Progenitor cell of endocrine pancreas (in vitro differentiated cells): ENCODE measurements around the gene OLFML1. TPM values are rescaled to one million over a fixed set of nuclear protein-coding genes. Genes with fewer than 3 reads are reported as not detected.

Experiments
- DNase-seq: peaks from one replicate; pipeline ENCODE4 v3.0.0; 2021; ENCODE audit warnings: low spot score; ENCODE audit not compliant: unreplicated experiment
- H3K27ac Mint-ChIP-seq: 2 replicates; pipeline ENCODE4 v1.8.0; 2021; ENCODE audit warnings: mild to moderate bottlenecking, moderate library complexity, mixed read lengths
- H3K27me3 Mint-ChIP-seq: 2 replicates; pipeline ENCODE4 v1.8.0; 2021; ENCODE audit warnings: mixed read lengths
- H3K36me3 Mint-ChIP-seq: 2 replicates; pipeline ENCODE4 v1.8.0; 2022; ENCODE audit warnings: mixed read lengths; ENCODE audit not compliant: insufficient read depth
- H3K4me1 Mint-ChIP-seq: 2 replicates; pipeline ENCODE4 v1.8.0; 2021; ENCODE audit warnings: low read depth, mixed read lengths
- H3K4me3 Mint-ChIP-seq: 2 replicates; pipeline ENCODE4 v1.8.0; 2021; ENCODE audit warnings: low read depth, mild to moderate bottlenecking, moderate library complexity, mixed read lengths
- H3K9me3 Mint-ChIP-seq: 2 replicates; pipeline ENCODE4 v1.8.0; 2021; ENCODE audit warnings: low read depth, mixed read lengths
- CTCF ChIP-seq: fragments of 200-600 bp; sonication (generic); IDR thresholded peaks from one replicate; pipeline ENCODE4 v1.5.0; 2021; ENCODE audit warnings: antibody characterized with exemption, mild to moderate bottlenecking; ENCODE audit not compliant: unreplicated experiment
- total RNA-seq: library from RNA; stranded (reverse); gene quantifications from 2 replicates; pipeline ENCODE4 v1.2.1, GENCODE V29; 2021

OLFML1 gene
- total RNA-seq, 1 donor from 2014 or later = not detected

DNA sequence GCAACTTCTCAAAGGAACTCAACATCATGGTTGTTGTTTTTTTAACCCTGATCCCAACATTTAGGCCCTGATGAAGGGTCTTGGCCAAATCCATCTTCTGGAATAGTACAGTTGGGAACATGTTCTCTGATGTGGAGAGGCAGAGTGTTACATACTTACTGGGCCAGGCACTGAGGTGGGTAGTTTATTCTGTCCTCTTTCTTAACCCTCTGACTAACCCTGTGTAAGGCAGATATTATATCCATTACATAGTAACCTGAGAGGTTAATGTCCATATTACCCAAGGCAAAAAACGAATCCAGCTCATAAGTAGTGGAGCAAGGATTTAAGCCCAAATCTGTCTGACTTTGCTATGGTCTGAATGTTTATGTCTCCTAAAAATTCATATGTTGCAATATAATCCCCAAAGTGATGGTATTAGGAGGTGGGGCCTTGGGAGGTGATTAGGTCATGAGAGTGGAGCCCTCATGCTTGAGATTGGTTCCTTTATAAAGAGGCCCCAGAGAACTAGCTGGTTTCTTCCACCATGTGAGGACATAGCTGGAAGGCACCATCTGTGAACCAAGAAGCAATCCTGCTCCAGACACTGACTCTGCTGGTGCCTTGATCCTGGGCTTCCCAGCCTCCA lies 44.8 kb downstream of the OLFML1 start:
- H3K36me3 Mint-ChIP-seq = no peaks in the 10 kb centered on the region
- H3K4me3 Mint-ChIP-seq = no peak overlapping the region
- TF ChIP-seq CTCF = no peak
- DNase-seq = no peak
- H3K9me3 Mint-ChIP-seq = no peaks in the 10 kb centered on the region
- H3K27ac Mint-ChIP-seq = no peak overlapping the region
- no peaks in the 10 kb centered on the region for H3K4me1 Mint-ChIP-seq
- peaks cover 4% of the 10 kb centered on the region for H3K27me3 Mint-ChIP-seq

- H3K4me3 Mint-ChIP-seq = no peak overlapping the region
- no peak for TF ChIP-seq CTCF
- H3K27ac Mint-ChIP-seq = no peak overlapping the region
- H3K36me3 Mint-ChIP-seq = no peaks in the 10 kb centered on the region
- no peaks in the 10 kb centered on the region for H3K9me3 Mint-ChIP-seq
- no peak for DNase-seq
- H3K4me1 Mint-ChIP-seq = no peaks in the 10 kb centered on the region
- H3K27me3 Mint-ChIP-seq = peaks cover 5% of the 10 kb centered on the region
Measured at GRCh38 chr11:7531011-7531410, 45.7 kb downstream of the OLFML1 start.

DNA sequence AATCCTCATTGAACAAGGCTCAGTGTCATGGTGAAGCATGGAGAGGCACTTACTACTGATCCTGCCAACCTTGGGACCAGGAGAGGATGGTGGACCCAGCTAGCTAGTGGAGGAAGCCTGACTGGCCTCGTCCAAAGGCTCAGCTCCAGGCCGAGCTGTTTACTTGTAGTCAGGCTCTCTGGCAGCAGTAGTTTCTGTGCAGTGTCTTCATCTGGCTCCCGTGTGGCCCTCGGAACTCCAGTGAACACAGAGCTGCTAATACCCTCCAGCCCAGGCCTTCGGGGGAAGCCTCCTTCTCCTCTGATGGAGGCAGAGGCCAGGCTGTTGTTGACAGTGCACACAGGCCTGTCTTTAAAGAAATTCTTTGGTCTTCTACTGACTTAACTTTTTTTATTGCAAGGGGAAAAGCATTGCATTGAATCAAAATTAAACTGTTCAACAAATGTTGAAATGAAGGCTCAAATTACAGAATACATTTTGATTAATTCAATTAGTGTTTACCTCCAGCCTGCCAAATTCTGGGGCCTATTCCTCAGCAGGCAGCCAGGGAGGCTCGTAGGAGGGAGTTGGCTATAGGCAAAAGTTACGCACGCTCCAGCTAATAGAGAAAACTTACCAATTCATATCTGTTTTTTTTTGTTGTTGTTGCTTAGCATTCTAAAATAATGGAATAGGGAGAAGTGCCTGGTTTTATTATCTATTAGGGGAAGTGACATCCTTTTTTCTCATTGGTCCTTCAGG lies 47.3 kb downstream of the OLFML1 start:
- DNase-seq = no peak
- H3K27ac Mint-ChIP-seq = no peak overlapping the region
- H3K27me3 Mint-ChIP-seq = peaks cover 15% of the 10 kb centered on the region
- no peak for TF ChIP-seq CTCF
- no peak overlapping the region for H3K4me3 Mint-ChIP-seq
- no peaks in the 10 kb centered on the region for H3K9me3 Mint-ChIP-seq
- no peaks in the 10 kb centered on the region for H3K4me1 Mint-ChIP-seq
- no peaks in the 10 kb centered on the region for H3K36me3 Mint-ChIP-seq

GRCh38 chr11:7533199-7534041 lies 48.1 kb downstream of the OLFML1 start:
- Mint-ChIP-seq H3K36me3 (no peaks in the 10 kb centered on the region), H3K27ac (no peak overlapping the region), H3K9me3 (no peaks in the 10 kb centered on the region), H3K4me3 (no peak overlapping the region), H3K4me1 (no peaks in the 10 kb centered on the region), H3K27me3 (peaks cover 18% of the 10 kb centered on the region)
- no peak for DNase-seq
- TF ChIP-seq CTCF = no peak

- H3K27ac Mint-ChIP-seq = no peak overlapping the region
Measured at GRCh38 chr11:7534042-7534378, 48.7 kb downstream of the OLFML1 start.

More at GRCh38 chr11:7534042-7534378, 48.7 kb downstream of the OLFML1 start:
- TF ChIP-seq CTCF = no peak
- peaks cover 18% of the 10 kb centered on the region for H3K27me3 Mint-ChIP-seq
- H3K36me3 Mint-ChIP-seq = no peaks in the 10 kb centered on the region
- peaks cover 4% of the 10 kb centered on the region for H3K4me1 Mint-ChIP-seq
- H3K9me3 Mint-ChIP-seq = no peaks in the 10 kb centered on the region
- DNase-seq = no peak
- H3K4me3 Mint-ChIP-seq = no peak overlapping the region
